ENCODE results near the gene ZNF598. TPM values are rescaled to one million over a fixed set of nuclear protein-coding genes. Genes with fewer than 3 reads are reported as not detected.

The ZNF598 gene
- total and polyA plus RNA-seq, 2 of the 13 experiments (the other 11 are each of a cell fraction or from before 2014, with no cell fraction given): 13.5 to 14.2 TPM

DNA sequence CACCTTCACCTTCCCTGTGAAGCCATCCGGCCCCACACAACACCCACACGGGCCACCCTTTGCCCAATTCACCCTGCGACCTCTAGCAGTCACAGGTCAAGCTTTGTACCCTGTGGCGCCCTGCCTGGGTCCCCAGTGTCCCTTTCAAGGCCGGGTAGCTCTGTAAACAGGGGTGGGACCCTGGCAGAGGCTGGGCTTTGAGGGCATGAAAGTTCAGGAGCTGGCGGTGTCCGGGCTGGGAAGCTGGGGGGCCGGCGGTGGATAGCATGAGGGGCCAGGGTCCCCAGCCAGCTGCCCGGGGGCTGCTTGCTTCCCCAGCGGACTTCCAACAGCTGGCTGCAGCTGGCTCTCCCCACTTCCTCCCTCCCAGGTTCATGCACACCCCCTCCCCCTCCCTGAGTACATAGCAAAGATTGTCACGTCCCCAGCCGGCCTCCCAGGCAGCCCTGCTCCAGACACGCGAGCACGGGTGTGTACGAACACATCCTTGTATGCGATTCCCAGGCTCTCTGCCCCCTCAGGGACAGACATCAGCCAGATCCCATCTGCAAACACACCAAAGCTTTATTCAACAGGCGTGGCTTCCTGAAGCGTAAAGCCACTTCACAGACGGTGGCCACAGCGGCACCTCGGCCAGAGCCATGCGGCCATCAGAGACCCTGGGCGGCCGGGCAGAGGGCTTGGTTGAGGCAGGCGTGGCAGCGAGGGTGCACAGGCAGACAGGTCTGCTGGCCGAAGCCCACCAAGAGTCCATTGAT is 29.8 kb upstream of the ZNF598 start (continued):
- TF ChIP-seq, protein P1, sequence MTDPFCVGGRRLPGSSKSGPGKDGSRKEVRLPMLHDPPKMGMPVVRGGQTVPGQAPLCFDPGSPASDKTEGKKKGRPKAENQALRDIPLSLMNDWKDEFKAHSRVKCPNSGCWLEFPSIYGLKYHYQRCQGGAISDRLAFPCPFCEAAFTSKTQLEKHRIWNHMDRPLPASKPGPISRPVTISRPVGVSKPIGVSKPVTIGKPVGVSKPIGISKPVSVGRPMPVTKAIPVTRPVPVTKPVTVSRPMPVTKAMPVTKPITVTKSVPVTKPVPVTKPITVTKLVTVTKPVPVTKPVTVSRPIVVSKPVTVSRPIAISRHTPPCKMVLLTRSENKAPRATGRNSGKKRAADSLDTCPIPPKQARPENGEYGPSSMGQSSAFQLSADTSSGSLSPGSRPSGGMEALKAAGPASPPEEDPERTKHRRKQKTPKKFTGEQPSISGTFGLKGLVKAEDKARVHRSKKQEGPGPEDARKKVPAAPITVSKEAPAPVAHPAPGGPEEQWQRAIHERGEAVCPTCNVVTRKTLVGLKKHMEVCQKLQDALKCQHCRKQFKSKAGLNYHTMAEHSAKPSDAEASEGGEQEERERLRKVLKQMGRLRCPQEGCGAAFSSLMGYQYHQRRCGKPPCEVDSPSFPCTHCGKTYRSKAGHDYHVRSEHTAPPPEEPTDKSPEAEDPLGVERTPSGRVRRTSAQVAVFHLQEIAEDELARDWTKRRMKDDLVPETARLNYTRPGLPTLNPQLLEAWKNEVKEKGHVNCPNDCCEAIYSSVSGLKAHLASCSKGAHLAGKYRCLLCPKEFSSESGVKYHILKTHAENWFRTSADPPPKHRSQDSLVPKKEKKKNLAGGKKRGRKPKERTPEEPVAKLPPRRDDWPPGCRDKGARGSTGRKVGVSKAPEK (CRISPR knock-in tag; IDR thresholded peaks at IDR 0.05; ENCODE audit: borderline replicate concordance): 0 out of 2 replicates have a peak, but pooled peaks have one; percentile 74
- TF ChIP-seq HMG20A (CRISPR knock-in tag; IDR thresholded peaks at IDR 0.05; ENCODE audit: borderline replicate concordance) (peak; percentile 74; the same call in 1 of the 2 replicates), ZNF564 (CRISPR knock-in tag; IDR thresholded peaks at IDR 0.05) (no peak), RBFOX2 (IDR thresholded peaks at IDR 0.05; ENCODE audit: low read depth, low read length) (peak; percentile 59), SALL1 (CRISPR knock-in tag; IDR thresholded peaks at IDR 0.05) (peak; percentile 85), PRMT3 (CRISPR knock-in tag; IDR thresholded peaks at IDR 0.05; ENCODE audit: borderline replicate concordance, low read depth) (no peak), ZNF558 (CRISPR knock-in tag; IDR thresholded peaks at IDR 0.05; ENCODE audit: borderline replicate concordance) (peak; percentile 68; the same call in 1 of the 2 replicates), ZC3H13 (CRISPR knock-in tag; IDR thresholded peaks at IDR 0.05) (peak; percentile 78), SP5 (CRISPR knock-in tag; IDR thresholded peaks at IDR 0.05; ENCODE audit: borderline replicate concordance, low read depth) (peak; percentile 70), ZNF446 (CRISPR knock-in tag; IDR thresholded peaks at IDR 0.05) (no peak)
- TF ChIP-seq, protein P2, sequence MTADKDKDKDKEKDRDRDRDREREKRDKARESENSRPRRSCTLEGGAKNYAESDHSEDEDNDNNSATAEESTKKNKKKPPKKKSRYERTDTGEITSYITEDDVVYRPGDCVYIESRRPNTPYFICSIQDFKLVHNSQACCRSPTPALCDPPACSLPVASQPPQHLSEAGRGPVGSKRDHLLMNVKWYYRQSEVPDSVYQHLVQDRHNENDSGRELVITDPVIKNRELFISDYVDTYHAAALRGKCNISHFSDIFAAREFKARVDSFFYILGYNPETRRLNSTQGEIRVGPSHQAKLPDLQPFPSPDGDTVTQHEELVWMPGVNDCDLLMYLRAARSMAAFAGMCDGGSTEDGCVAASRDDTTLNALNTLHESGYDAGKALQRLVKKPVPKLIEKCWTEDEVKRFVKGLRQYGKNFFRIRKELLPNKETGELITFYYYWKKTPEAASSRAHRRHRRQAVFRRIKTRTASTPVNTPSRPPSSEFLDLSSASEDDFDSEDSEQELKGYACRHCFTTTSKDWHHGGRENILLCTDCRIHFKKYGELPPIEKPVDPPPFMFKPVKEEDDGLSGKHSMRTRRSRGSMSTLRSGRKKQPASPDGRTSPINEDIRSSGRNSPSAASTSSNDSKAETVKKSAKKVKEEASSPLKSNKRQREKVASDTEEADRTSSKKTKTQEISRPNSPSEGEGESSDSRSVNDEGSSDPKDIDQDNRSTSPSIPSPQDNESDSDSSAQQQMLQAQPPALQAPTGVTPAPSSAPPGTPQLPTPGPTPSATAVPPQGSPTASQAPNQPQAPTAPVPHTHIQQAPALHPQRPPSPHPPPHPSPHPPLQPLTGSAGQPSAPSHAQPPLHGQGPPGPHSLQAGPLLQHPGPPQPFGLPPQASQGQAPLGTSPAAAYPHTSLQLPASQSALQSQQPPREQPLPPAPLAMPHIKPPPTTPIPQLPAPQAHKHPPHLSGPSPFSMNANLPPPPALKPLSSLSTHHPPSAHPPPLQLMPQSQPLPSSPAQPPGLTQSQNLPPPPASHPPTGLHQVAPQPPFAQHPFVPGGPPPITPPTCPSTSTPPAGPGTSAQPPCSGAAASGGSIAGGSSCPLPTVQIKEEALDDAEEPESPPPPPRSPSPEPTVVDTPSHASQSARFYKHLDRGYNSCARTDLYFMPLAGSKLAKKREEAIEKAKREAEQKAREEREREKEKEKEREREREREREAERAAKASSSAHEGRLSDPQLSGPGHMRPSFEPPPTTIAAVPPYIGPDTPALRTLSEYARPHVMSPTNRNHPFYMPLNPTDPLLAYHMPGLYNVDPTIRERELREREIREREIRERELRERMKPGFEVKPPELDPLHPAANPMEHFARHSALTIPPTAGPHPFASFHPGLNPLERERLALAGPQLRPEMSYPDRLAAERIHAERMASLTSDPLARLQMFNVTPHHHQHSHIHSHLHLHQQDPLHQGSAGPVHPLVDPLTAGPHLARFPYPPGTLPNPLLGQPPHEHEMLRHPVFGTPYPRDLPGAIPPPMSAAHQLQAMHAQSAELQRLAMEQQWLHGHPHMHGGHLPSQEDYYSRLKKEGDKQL (CRISPR knock-in tag; IDR thresholded peaks at IDR 0.05; ENCODE audit: low read depth): no peak; the same call in 1 of the 2 replicates
- TF ChIP-seq, protein P3, sequence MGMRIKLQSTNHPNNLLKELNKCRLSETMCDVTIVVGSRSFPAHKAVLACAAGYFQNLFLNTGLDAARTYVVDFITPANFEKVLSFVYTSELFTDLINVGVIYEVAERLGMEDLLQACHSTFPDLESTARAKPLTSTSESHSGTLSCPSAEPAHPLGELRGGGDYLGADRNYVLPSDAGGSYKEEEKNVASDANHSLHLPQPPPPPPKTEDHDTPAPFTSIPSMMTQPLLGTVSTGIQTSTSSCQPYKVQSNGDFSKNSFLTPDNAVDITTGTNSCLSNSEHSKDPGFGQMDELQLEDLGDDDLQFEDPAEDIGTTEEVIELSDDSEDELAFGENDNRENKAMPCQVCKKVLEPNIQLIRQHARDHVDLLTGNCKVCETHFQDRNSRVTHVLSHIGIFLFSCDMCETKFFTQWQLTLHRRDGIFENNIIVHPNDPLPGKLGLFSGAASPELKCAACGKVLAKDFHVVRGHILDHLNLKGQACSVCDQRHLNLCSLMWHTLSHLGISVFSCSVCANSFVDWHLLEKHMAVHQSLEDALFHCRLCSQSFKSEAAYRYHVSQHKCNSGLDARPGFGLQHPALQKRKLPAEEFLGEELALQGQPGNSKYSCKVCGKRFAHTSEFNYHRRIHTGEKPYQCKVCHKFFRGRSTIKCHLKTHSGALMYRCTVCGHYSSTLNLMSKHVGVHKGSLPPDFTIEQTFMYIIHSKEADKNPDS (CRISPR knock-in tag; IDR thresholded peaks at IDR 0.05): no peak

Data from HepG2 (cell line).